Ureter (tissue), 1 donor: ENCODE results near the gene CCDC87. TPM values are rescaled to one million over a fixed set of nuclear protein-coding genes. Genes with fewer than 3 reads are reported as not detected.
A peak's percentile ranks its signal among the peaks of the same experiment; 100 is the strongest.
"Not testable (repeated sequence)": the region's sequence is repeated elsewhere in the genome, so short reads cannot be mapped to it uniquely, and the experiment has no call there.

ENCODE experiments used
- DNase-seq: peaks from one replicate; pipeline ENCODE4 v3.0.0-alpha.2; 2020; ENCODE audit warnings: low spot score
- total RNA-seq: library from RNA; stranded (reverse); gene quantifications from one replicate; pipeline ENCODE4 v1.2.4, GENCODE V29; 2023
- donor health status: DM: yes; HTN: yes; CAD: no.

Gene CCDC87, protein sequence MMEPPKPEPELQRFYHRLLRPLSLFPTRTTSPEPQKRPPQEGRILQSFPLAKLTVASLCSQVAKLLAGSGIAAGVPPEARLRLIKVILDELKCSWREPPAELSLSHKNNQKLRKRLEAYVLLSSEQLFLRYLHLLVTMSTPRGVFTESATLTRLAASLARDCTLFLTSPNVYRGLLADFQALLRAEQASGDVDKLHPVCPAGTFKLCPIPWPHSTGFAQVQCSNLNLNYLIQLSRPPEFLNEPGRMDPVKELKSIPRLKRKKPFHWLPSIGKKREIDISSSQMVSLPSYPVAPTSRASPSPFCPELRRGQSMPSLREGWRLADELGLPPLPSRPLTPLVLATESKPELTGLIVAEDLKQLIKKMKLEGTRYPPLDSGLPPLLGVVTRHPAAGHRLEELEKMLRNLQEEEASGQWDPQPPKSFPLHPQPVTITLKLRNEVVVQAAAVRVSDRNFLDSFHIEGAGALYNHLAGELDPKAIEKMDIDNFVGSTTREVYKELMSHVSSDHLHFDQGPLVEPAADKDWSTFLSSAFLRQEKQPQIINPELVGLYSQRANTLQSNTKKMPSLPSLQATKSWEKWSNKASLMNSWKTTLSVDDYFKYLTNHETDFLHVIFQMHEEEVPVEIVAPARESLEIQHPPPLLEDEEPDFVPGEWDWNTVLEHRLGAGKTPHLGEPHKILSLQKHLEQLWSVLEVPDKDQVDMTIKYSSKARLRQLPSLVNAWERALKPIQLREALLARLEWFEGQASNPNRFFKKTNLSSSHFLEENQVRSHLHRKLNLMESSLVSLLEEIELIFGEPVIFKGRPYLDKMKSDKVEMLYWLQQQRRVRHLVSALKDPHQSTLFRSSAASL
- 0.55 TPM for total RNA-seq

DNA sequence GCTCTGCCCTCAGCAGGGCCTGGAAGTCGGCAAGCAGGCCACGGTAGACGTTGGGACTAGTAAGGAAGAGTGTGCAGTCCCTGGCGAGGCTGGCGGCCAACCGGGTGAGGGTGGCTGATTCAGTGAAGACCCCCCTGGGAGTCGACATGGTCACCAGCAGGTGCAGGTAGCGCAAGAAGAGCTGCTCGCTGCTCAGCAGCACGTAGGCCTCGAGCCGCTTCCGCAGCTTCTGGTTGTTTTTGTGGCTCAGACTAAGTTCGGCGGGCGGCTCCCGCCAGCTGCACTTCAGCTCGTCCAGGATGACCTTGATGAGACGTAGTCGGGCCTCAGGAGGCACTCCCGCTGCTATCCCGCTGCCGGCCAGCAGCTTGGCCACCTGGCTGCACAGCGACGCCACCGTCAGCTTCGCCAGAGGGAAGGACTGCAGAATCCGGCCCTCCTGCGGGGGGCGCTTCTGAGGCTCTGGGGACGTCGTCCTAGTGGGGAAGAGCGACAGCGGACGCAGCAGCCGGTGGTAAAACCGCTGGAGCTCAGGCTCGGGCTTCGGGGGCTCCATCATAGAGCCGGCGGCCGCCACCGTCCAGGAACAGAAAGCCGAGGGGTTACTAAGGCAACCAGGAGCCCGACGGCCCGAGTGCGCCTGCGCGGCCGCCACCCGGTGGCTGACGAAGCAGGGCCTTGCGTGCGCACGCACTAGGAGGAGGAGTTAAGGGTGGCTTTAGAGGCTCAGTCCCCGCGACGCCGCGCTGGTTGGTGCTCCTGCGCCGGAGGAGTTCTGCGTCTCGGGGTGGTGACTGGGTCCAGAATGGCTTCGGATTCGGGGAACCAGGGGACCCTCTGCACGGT lies at the start of gene CCDC87, which contains the start of gene CCS:
Gene CCDC87, minus strand, starts transcription at position 607 of the 846 bp plus-strand sequence. Its CDS starts 48 bp downstream, at position 559.
Gene CCS, plus strand, starts transcription at position 729 of the 846 bp plus-strand sequence. Its CDS starts 77 bp downstream, at position 806.
- peak; percentile 97 for DNase-seq

DNA sequence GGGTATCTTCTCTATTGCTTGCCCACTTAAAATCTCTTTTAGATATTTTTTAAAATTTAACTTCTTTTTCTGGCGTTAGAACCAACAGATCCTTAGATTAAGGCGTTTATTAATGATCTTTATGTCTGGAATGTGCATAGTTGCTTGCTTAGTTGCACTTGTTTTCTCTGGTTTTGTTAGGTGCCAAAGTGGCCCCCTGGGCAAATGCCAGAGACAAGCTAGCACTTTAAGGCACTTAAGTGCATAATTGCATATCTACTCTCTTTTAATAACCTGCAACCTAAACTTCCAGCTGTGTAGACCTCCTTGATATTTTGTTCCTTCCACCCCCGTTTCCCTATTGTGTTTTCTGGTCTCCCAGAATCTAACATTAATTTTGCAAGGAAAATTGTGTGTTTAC lies 49.0 kb upstream of the CCDC87 start:
- no peak for DNase-seq

DNA sequence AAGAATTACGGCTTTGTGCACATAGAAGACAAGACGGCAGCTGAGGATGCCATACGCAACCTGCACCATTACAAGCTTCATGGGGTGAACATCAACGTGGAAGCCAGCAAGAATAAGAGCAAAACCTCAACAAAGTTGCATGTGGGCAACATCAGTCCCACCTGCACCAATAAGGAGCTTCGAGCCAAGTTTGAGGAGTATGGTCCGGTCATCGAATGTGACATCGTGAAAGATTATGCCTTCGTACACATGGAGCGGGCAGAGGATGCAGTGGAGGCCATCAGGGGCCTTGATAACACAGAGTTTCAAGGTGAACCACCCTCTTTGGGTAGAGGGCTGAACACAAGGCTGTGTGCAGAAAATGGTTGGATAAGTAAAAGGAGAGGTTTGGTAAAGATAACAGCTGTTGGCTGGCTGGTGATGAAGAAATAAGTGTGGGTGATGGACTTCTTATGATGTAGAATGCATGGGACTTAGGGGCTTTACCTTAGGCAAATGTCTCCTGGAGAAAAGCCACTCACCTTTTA lies 47.0 kb upstream of the CCDC87 start:
- DNase-seq, result not testable (repeated sequence)

DNA sequence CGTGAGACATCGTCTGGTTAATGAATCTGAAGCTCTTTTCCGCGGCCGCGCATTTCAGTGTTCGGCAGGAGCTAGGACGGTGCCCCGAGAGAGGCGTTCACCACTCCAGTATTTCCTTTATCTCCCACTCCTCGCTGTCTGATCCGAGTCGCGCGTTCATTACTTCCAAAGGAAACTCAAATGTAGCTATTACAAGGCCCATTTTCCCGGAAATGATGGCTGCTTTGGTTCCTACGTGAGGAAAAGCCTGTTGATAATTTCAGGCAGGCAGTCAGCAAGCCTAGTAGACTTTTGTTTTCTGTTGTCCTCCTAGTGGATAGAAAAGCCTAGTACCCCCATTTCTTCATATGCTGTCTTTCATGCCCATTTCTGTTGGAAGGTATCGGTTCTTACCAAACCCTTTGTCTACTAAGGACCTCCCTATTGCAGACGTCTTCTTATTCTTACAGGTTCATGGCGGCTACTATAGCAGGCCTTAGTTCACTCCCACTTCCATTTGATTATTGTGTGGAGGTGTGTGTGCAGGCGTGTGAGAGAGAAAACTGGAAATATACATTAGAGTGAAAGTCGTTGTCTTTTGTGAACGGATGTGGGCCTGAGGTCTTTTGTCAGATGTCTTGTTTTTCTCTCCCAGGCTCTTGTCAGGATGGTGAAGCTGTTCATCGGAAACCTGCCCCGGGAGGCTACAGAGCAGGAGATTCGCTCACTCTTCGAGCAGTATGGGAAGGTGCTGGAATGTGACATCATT lies 46.4 kb upstream of the CCDC87 start:
- no peak for DNase-seq

DNA sequence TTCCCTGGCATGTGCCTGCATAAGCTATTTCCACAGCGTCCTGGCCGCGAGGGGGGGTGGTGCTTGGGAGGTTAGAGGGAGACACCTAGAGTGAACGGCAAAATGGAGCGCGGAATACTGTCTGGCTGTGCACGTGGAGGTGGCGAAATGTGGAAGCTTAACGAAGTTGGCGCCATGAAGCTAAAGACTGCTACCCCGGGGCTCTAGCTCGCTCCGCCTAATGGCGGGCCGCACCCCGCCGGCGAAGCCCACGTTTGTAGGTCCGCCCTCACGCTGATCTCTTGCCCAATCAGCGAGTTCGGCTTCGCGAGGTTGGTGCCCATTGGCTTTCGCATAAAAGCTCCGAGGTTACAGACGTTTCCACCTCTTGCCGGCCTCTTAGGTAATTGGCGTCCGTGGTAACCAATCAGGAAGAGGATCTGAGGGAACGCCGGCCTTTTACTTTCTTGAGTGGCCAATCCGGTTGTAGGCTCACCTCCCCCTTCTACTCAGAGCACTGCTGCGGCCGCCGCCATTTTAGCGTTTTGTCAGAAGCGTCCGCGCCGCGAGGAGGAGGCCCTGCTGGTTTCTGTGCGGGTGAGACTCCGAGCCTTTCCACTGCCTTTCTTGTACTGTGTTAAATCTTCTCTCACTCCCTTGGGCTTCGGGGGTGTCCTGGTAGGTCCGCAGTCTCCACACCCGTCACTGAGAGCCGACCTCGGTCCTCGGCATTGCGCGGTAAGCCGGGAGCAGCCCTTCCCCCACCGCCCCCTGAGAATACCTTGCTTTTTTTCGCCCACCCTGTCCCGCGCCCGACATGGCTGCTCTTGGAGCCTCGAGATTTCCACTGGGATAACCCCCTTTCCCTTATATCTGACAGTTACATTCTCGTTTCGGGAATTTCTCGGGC lies 45.6 kb upstream of the CCDC87 start, which contains the start of gene RBM4:
Gene RBM4, plus strand, starts transcription at position 527 of the 889 bp plus-strand sequence. CDS start 1,009 bp downstream, outside the sequence.
- DNase-seq, result peak; percentile 99

DNA sequence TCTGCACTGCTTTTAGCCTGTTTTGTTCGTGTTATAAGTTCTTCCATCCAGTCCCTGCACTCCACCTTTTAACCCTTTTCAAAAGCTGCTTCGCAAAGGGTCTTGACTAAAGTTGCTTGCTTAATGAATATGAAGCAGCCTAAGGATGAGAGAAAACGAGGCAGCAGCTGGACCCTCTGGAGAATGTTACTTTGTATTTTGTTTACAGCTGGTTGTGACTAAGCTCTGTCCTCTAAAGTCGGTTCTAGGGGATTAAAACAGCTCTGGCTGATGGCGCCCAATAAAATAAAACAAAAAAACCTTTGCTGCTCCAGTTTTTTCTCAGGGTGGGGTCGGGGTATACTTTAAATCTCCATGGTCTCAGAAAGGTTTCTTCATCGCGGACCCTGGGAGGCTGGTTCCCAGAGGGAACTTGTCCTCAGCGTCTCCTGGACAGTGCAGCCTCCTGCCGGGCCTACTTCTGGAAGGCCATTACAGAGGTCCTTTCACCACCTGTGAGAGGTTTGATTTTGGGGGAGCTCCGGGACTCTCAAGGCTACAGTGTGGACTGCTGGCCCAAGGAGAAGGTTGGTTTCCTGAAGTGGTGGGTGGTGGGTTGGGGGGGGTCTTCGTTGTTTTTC lies 44.8 kb upstream of the CCDC87 start:
- no peak for DNase-seq

DNA sequence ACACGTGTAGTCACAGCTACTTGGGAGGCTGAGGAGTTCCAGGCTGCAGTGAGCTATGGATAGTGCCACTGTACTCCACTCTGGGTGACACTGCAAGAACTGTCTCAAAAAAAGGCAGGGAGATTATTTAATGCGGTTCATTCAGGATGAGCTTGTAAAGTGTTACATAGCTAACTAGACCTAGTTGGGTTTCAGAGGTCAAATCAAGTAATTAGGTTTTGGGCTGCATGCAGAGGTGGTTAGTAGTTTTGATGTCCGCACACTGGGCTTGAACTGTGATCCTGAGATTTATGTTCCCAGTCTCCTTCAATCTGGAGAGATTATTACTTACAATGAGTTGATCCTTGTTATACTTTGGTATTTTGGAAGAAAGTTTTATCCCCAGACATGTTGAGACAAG lies 43.5 kb upstream of the CCDC87 start:
- no peak for DNase-seq

DNA sequence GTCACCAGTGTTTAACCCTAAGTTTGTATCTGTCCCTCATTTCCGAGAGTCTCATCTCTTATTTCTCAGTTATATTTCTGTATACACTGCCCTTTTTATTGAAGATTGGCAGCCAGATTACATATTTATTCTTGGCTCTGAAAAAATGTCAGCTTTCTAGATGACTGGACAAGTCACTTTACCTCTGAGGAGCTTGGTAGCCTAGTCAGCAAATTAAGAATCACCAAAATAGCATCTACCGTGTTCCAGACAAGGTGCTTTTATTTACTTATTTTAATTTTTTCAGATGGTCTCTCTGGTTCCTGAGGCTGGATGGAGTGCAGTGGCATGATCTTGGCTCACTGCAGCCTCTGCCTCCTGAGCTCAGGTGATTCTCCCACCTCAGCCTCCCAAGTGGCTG lies 40.1 kb upstream of the CCDC87 start:
- DNase-seq, result no peak

DNA sequence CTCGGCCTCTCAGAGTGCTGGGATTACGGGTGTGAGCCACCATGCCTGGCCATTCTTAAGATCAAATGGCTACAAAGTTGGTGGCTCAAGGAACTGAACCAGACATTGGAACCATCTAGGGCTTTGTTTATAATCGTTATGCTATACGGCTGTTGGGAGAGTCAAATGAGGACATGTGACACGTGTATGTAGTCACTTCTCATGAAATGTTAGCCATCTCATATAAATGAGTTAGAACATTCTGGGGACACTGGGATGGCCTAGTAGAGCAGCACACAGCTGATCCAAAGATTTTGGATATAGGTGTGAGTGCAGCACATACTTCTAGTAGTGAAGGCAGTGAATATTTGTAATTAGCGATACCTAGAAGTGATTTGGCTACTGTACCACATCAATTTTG lies 39.0 kb upstream of the CCDC87 start:
- DNase-seq, result no peak

DNA sequence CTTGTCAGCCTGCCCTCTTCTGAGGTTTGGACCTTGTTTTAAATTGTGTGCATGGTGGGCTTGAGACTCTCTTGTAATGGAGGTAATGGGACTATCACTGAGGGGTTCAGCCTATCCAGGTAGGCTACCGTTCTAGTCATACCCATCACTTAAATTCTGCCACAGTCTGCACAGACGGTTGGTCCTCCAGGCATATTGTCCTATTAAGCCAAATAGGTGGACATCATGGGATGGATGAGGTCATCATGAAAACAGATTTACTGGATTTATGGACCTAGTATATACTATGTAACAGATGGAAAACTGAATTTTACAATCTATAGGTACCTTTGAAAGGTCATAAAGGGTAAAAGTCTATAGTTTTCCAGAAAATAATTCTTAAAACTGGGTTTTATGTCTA lies 36.5 kb upstream of the CCDC87 start:
- no peak for DNase-seq

DNA sequence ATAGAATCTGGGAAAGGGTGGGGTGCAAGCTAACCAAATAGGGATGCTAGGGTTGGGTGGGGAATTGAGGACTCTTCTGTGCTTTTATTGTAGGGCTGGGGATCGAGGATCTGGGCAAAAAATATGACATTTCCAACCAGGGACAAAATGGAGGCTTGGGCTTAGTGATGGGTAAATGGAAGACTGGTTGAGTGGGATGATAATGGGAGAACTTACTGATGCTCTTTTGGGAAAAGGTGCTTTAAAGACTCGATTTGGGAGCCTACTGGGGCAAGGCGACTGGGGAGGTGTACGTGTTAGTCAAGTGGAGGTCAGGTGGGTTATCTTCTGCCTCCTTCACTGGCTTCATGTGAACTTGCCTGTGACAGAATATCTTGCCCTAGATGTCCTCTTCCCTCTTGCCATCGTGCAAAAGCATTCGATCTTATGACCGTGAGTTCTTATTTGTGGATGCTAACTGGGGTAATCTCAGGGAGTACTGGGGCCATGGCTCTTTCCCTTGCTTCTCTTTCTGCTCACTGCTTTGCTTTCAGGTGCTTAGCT lies 35.3 kb upstream of the CCDC87 start:
- DNase-seq, result no peak

DNA sequence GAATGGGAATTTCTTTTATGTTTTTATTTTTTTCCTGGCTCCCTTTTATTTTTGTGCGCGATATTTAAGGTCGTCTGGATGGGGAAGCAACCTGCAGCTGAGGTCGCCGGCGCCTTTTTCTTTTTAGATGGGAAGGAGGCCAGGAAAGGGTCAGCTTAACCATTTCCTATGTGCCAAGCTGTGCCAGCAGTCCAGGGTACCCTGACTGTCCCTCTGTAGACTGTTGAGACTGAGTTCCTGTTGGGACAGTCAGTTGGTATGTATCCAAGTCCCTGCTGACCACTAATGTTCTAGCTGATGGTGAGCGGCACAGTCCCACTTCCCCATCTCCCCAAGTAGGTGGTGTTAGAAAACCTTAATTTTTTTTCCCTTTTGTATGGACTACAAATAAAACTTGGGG lies 34.1 kb upstream of the CCDC87 start:
- DNase-seq, result no peak

DNA sequence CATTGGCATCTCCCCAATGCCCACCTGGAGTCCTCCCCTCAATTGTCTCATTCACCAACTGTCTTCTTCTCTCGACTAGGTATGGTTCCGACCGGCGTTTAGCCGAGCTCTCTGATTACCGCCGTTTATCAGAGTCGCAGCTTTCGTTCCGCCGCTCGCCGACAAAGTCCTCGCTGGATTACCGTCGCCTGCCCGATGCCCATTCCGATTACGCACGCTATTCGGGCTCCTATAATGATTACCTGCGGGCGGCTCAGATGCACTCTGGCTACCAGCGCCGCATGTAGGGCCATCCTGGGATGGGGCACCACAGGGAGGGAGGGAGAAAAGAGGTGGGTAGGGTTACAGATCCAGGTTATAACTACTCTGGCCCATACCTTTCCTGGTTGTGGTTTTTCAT lies 33.5 kb upstream of the CCDC87 start:
- no peak for DNase-seq

DNA sequence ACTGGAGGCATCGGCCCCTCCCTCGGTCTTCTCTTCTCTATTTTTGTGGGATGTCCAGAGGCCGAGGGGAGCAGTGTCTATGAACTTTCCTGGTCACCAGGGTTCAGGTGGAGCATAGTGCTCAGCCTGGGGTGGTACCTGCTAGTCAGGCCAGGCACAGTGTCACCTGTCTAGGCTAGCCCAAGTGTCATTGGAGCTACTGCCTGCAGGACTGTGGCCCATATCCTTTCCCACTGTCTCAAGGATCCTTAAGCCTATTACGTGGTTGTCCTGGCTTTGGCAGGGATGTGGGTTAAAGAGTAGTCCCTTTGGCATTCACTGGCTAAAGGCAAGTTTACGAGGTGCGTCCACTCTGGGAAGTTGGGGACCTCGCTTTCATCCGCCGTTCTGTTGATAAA lies 32.9 kb upstream of the CCDC87 start:
- DNase-seq, result no peak

DNA sequence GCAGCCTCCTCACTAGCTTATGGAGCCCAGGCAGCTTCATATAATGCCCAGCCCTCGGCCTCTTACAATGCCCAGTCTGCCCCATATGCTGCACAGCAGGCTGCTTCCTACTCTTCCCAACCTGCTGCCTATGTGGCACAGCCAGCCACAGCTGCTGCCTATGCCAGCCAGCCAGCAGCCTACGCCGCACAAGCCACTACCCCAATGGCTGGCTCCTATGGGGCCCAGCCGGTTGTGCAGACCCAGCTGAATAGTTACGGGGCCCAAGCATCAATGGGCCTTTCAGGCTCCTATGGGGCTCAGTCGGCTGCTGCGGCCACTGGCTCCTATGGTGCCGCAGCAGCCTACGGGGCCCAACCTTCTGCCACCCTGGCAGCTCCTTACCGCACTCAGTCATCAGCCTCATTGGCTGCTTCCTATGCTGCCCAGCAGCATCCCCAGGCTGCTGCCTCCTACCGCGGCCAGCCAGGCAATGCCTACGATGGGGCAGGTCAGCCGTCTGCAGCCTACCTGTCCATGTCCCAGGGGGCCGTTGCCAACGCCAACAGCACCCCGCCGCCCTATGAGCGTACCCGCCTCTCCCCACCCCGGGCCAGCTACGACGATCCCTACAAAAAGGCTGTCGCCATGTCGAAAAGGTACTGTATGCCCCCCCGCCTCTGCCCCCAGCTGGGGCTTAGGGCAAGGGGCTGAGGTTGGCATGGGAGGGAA lies 32.3 kb upstream of the CCDC87 start:
- no peak for DNase-seq

DNA sequence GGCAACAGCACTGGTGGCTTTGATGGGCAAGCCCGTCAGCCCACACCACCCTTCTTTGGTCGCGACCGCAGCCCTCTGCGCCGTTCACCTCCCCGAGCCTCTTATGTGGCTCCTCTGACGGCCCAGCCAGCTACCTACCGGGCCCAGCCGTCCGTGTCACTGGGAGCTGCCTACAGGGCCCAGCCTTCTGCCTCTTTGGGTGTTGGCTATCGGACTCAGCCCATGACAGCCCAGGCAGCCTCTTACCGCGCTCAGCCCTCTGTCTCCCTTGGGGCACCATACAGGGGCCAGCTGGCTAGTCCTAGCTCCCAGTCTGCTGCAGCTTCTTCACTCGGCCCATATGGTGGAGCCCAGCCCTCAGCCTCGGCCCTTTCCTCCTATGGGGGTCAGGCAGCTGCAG lies 31.6 kb upstream of the CCDC87 start:
- no peak for DNase-seq

DNA sequence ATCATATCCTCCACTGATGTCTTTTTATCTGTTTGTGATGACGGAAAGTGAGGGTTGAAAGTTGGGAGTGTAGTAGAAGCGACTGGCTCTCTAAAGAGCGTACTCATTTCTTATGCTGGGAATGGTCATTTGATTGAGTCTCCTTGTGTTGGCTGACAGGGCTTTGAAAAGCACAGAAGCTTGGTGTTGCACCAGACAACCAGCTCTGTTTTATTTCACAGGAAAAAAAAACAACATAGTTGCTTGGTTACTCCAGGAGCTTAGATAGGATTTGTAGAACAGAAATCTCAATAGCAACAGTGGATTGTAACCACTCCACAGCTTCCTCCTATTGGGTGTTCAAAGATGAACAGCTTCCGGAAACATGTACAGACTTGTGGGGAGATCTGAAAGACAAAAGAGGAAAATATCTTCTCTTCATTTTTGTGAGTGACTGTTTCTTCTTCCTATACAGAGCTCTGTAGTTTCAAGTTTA lies 26.3 kb upstream of the CCDC87 start:
- DNase-seq, result no peak

DNA sequence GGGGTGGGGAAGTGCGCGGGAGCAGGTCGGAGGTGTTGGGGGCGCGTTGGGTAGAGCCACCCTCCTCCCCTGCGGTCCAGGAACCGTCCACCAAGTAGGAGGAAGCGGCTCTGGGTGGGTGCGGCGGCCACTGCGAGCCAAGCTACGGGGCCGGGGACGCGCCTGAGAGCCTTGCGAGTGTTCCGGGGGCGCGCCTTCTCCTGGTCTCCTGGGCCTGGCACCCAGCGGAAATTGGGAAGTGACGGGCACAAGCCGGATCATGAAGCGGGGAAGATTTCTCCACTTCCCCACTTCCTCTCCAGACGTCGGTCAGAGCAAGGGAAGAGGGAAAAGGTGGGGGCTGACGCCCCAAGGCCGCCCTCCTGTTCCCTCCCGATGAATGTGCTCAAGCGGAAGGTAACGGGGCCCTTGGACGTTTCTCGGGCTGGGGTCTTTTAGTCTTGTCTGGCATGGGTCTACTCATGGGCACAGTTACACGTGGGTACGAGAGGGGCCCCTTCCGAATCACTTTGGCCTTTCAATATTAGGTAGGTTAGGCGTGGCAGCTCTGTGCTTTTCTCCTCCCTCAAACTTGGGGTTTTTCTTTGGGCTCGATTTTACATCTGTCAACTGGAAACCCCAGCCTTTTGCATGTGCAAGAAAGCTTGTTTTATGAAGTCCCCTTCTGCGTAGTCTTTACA lies 24.4 kb upstream of the CCDC87 start:
- DNase-seq, result no peak
